Activated naive CD4-positive, alpha-beta T cell treated with anti-CD3 and anti-CD28 coated beads, Interleukin-2, amount 50 U/mL, for 24 hours (primary cell): Measurements from ENCODE around the gene NUMBL.

ENCODE experiments used
- H3K27ac Mint-ChIP-seq: one replicate; pipeline ENCODE4 v1.8.0; 2021; ENCODE audit warnings: mild to moderate bottlenecking, mixed read lengths
- H3K27me3 Mint-ChIP-seq: one replicate; pipeline ENCODE4 v1.8.0; 2021; ENCODE audit warnings: mixed read lengths
- H3K36me3 Mint-ChIP-seq: one replicate; pipeline ENCODE4 v1.8.0; 2021; ENCODE audit warnings: mixed read lengths
- H3K4me1 Mint-ChIP-seq: one replicate; pipeline ENCODE4 v1.8.0; 2021; ENCODE audit warnings: mixed read lengths
- H3K4me3 Mint-ChIP-seq: one replicate; pipeline ENCODE4 v1.8.0; 2021; ENCODE audit warnings: mild to moderate bottlenecking, mixed read lengths
- H3K9me3 Mint-ChIP-seq: one replicate; pipeline ENCODE4 v1.8.0; 2021; ENCODE audit warnings: mixed read lengths

The NUMBL gene

DNA sequence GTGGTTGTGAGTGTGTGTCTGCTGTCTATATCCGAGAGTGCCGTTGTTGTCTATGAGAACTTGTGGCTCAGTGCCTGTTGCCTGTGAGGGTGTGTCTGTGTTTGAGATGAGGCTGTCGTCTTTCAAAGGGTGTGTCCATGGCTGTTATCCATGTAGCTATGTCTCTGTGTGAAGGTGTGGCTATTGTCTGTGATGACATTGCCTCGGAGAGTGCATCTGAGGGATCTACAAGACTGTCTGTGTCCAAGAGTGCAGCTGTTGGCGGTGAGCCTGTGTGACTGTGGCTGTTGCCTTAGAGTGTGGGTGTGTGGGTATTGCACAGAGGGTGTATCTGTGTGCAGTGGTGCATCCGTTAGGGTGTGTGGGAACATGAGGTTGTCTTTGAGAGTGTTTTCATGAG lies 4.9 kb downstream of the NUMBL start:
- H3K9me3 Mint-ChIP-seq: no peaks in the 10 kb centered on the region
- no peaks in the 10 kb centered on the region for H3K27me3 Mint-ChIP-seq
- peaks cover under 1% of the 10 kb centered on the region for H3K4me1 Mint-ChIP-seq
- peak overlapping the region; percentile 6 for H3K27ac Mint-ChIP-seq
- no peak overlapping the region for H3K4me3 Mint-ChIP-seq
- peaks cover 2% of the 10 kb centered on the region for H3K36me3 Mint-ChIP-seq

- H3K27me3 Mint-ChIP-seq: no peaks in the 10 kb centered on the region
- peaks cover 2% of the 10 kb centered on the region for H3K36me3 Mint-ChIP-seq
- H3K27ac Mint-ChIP-seq: no peak overlapping the region
- no peak overlapping the region for H3K4me3 Mint-ChIP-seq
- H3K4me1 Mint-ChIP-seq: no peaks in the 10 kb centered on the region
- H3K9me3 Mint-ChIP-seq: no peaks in the 10 kb centered on the region
Measured at GRCh38 chr19:40685016-40685526, 5.4 kb downstream of the NUMBL start.

GRCh38 chr19:40684280-40684679 lies 6.2 kb downstream of the NUMBL start:
- no peaks in the 10 kb centered on the region for H3K27me3 Mint-ChIP-seq
- no peak overlapping the region for H3K27ac Mint-ChIP-seq
- H3K36me3 Mint-ChIP-seq: peaks cover 4% of the 10 kb centered on the region
- no peak overlapping the region for H3K4me3 Mint-ChIP-seq
- no peaks in the 10 kb centered on the region for H3K4me1 Mint-ChIP-seq
- no peaks in the 10 kb centered on the region for H3K9me3 Mint-ChIP-seq

GRCh38 chr19:40683437-40683836 lies 7.0 kb downstream of the NUMBL start:
- peaks cover 4% of the 10 kb centered on the region for H3K36me3 Mint-ChIP-seq
- H3K27me3 Mint-ChIP-seq: no peaks in the 10 kb centered on the region
- no peaks in the 10 kb centered on the region for H3K9me3 Mint-ChIP-seq
- H3K27ac Mint-ChIP-seq: no peak overlapping the region
- no peak overlapping the region for H3K4me3 Mint-ChIP-seq
- H3K4me1 Mint-ChIP-seq: no peaks in the 10 kb centered on the region

- no peak overlapping the region for H3K4me3 Mint-ChIP-seq
- no peaks in the 10 kb centered on the region for H3K27me3 Mint-ChIP-seq
- H3K4me1 Mint-ChIP-seq: no peaks in the 10 kb centered on the region
- no peaks in the 10 kb centered on the region for H3K9me3 Mint-ChIP-seq
- H3K27ac Mint-ChIP-seq: no peak overlapping the region
- peaks cover 4% of the 10 kb centered on the region for H3K36me3 Mint-ChIP-seq
Measured at GRCh38 chr19:40682431-40682964, 8.0 kb downstream of the NUMBL start.

- peaks cover 4% of the 10 kb centered on the region for H3K36me3 Mint-ChIP-seq
- H3K9me3 Mint-ChIP-seq: no peaks in the 10 kb centered on the region
- no peaks in the 10 kb centered on the region for H3K4me1 Mint-ChIP-seq
- no peak overlapping the region for H3K27ac Mint-ChIP-seq
- no peaks in the 10 kb centered on the region for H3K27me3 Mint-ChIP-seq
- no peak overlapping the region for H3K4me3 Mint-ChIP-seq
Measured at GRCh38 chr19:40681039-40681438, 9.4 kb downstream of the NUMBL start.

- no peak overlapping the region for H3K27ac Mint-ChIP-seq
- no peaks in the 10 kb centered on the region for H3K9me3 Mint-ChIP-seq
- H3K4me3 Mint-ChIP-seq: no peak overlapping the region
- peaks cover 2% of the 10 kb centered on the region for H3K36me3 Mint-ChIP-seq
- H3K4me1 Mint-ChIP-seq: no peaks in the 10 kb centered on the region
- no peaks in the 10 kb centered on the region for H3K27me3 Mint-ChIP-seq
Measured at GRCh38 chr19:40677156-40677555, 13.3 kb downstream of the NUMBL start.

DNA sequence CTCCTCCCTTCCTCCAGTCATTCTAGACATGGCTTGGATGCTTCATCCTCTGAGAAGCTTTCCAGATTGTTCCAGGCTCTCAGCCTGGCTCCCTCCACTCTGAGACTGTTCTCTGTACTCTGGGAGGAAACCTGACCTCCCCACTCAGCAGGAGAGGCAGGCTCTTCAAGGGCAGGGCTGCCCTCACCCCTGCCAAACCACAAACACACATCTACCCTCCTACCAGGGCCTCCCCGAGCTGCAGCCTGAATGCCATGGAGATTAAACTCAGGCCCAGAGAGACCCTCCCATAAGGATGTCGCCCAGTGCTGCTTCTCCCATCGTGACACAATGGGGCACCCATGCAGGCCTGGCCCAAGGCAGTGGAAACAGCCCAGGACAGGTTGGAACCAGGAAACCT lies 16.2 kb downstream of the NUMBL start:
- Mint-ChIP-seq H3K9me3 (no peaks in the 10 kb centered on the region), H3K4me1 (no peaks in the 10 kb centered on the region), H3K27me3 (no peaks in the 10 kb centered on the region), H3K4me3 (no peak overlapping the region), H3K27ac (no peak overlapping the region), H3K36me3 (peaks cover 6% of the 10 kb centered on the region)

DNA sequence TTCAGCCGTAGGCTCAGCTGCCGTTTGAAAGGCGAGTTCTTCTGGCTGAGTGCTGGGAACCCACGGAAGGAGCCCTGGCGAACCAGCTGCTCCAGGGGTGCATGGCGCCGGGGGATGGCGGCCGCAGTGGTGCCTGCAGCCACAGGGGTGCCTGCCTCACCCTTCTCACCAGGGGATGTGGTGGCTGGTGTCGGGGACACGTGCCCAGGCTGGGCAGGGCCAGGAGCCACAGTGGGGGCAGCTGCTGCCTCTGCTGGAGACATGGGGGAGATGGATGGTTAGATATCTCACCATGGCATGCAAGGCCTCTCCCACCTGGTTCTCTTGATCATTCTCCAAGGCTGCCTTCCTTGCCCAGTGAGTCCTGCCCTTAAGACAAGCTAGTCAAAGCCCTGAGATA lies 17.1 kb downstream of the NUMBL start:
- Mint-ChIP-seq H3K27ac (no peak overlapping the region), H3K9me3 (no peaks in the 10 kb centered on the region), H3K27me3 (no peaks in the 10 kb centered on the region), H3K4me3 (no peak overlapping the region), H3K4me1 (no peaks in the 10 kb centered on the region), H3K36me3 (peaks cover 10% of the 10 kb centered on the region)

DNA sequence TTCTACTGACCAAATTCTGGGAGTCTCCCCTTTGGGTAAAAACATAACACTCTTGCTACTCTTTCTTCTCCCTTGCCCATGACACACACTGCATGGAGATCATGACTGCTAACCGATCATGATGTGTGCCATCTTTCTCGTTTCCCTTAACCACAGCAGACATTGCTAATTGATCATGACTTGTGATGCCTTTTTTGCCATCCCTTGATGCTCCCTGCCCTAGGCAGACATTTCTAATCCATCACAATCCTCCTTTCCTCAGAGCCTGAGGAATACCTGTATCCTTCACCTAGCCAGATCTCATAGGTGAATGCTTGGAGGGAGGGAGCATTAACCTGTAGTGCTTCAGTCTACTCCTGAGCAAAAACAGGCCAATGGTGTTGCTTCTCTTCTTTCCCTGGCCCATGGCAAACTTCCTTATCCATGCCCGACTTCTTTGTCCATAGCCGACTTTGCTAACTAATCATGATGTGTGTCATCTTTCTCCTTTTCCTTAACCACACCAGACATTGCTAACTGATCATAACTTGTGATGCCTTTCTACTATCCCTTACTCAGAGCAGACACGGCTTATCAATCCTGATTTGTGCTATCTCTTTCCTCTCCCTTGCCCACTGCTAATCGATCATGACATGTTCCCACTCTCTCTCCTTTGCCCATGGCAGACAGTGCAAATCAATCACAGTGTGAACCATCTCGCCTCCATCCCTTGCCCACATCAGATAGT lies 17.7 kb downstream of the NUMBL start:
- no peaks in the 10 kb centered on the region for H3K9me3 Mint-ChIP-seq
- no peaks in the 10 kb centered on the region for H3K4me1 Mint-ChIP-seq
- no peak overlapping the region for H3K4me3 Mint-ChIP-seq
- H3K27me3 Mint-ChIP-seq: no peaks in the 10 kb centered on the region
- H3K27ac Mint-ChIP-seq: no peak overlapping the region
- H3K36me3 Mint-ChIP-seq: peaks cover 10% of the 10 kb centered on the region

DNA sequence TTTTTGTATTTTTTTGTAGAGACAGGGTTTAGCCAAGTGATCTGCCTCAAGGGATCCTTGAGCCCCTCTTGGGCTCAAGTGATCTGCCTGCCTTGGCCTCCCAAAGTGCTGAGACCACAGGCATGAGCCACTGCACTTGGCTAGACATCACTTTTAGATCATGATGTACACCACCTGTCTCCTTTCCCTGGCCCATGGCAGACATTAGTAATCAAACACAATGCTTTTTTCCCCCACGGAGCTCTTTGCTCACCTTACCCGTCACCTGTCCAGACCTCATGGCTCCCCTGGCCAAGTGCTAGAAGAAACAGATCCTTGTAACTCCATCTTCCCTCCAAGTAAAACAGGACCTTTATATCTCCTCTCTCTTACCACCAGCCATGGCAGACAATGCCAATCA lies 18.4 kb downstream of the NUMBL start:
- H3K4me3 Mint-ChIP-seq: no peak overlapping the region
- no peaks in the 10 kb centered on the region for H3K9me3 Mint-ChIP-seq
- H3K36me3 Mint-ChIP-seq: peaks cover 10% of the 10 kb centered on the region
- no peak overlapping the region for H3K27ac Mint-ChIP-seq
- H3K4me1 Mint-ChIP-seq: no peaks in the 10 kb centered on the region
- H3K27me3 Mint-ChIP-seq: no peaks in the 10 kb centered on the region

- H3K27me3 Mint-ChIP-seq: no peaks in the 10 kb centered on the region
- peaks cover 13% of the 10 kb centered on the region for H3K36me3 Mint-ChIP-seq
- peaks cover 6% of the 10 kb centered on the region for H3K4me1 Mint-ChIP-seq
- no peaks in the 10 kb centered on the region for H3K9me3 Mint-ChIP-seq
- H3K27ac Mint-ChIP-seq: no peak overlapping the region
- no peak overlapping the region for H3K4me3 Mint-ChIP-seq
Measured at GRCh38 chr19:40671404-40671803, 19.0 kb downstream of the NUMBL start.

GRCh38 chr19:40668991-40669614 lies 21.3 kb downstream of the NUMBL start:
- H3K4me1 Mint-ChIP-seq: peaks cover 8% of the 10 kb centered on the region
- H3K9me3 Mint-ChIP-seq: no peaks in the 10 kb centered on the region
- peak overlapping the region; percentile 19 for H3K27ac Mint-ChIP-seq
- no peaks in the 10 kb centered on the region for H3K27me3 Mint-ChIP-seq
- peaks cover 13% of the 10 kb centered on the region for H3K36me3 Mint-ChIP-seq
- H3K4me3 Mint-ChIP-seq: no peak overlapping the region

DNA sequence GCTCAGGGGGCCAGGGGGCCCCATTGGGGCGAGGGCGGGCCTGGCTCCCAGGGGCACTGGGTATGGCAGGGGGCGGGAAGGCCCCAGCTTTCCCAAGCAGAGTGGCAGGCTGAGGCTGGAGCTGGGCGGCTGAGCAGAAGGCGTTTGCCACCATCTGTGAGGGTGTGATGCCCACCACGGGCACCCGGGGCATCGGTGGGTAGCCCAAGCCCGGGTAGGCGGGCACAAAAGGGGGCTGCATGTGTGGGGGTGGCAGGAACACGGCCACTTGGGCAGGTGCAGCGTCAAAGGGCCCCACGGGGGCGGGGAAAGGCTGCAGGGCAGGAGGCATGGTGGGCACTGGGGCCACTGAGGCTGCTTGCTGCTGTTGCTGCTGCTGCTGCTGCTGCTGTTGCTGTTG lies 22.8 kb downstream of the NUMBL start:
- no peaks in the 10 kb centered on the region for H3K27me3 Mint-ChIP-seq
- peaks cover 13% of the 10 kb centered on the region for H3K36me3 Mint-ChIP-seq
- H3K9me3 Mint-ChIP-seq: no peaks in the 10 kb centered on the region
- H3K4me3 Mint-ChIP-seq: no peak overlapping the region
- peaks cover 16% of the 10 kb centered on the region for H3K4me1 Mint-ChIP-seq
- no peak overlapping the region for H3K27ac Mint-ChIP-seq

DNA sequence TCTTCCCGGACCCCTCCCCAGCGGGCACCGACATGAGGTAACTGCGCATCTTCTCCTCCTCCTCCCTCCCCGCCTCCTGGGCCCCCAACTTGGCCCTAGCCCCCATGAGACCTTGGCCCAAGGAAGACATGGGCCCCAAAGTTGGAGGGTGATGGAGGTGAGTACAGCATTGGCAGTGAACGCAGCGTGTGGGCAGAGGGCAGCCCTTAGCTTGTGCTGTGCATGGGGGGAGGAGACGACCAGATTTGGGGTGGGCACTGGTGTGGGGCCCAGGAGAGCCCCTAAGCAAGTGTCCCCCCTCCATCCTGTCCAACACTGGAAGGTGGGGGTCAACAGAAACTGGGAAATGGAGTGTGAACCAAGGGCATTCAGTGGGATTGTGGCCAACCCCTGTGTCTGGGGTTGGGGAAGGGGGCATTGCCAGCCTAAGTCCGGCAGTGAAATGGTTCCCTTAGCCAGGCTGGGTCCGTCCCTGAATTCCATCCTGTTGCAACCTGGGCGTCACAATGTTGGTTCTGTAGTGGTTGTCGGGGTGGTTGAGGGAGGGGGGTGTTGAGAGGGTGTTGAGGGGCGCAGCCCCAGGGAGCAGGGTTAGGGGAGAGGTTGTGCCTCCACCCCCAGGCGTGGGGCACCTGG lies 23.5 kb downstream of the NUMBL start:
- Mint-ChIP-seq H3K4me1 (peaks cover 16% of the 10 kb centered on the region), H3K27ac (peak overlapping the region; percentile 31), H3K9me3 (no peaks in the 10 kb centered on the region), H3K36me3 (peaks cover 13% of the 10 kb centered on the region), H3K4me3 (no peak overlapping the region), H3K27me3 (no peaks in the 10 kb centered on the region)
